ENCODE data around the gene PRM2.

DNA sequence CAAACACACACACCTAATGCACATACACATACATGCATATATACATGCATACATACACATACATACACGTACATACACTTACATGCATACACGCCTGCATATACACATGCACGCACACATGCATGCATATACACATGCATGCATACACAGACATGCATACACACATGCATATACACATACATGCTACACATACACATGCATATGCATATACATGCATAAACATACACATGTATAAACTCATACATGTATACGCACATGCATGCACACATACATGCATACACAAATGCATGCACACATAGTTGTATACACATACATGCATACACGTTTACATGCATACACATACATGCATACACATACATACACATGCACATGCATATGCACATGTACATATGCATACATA lies 45.4 kb upstream of the PRM2 start:
- TF ChIP-seq, protein P1, sequence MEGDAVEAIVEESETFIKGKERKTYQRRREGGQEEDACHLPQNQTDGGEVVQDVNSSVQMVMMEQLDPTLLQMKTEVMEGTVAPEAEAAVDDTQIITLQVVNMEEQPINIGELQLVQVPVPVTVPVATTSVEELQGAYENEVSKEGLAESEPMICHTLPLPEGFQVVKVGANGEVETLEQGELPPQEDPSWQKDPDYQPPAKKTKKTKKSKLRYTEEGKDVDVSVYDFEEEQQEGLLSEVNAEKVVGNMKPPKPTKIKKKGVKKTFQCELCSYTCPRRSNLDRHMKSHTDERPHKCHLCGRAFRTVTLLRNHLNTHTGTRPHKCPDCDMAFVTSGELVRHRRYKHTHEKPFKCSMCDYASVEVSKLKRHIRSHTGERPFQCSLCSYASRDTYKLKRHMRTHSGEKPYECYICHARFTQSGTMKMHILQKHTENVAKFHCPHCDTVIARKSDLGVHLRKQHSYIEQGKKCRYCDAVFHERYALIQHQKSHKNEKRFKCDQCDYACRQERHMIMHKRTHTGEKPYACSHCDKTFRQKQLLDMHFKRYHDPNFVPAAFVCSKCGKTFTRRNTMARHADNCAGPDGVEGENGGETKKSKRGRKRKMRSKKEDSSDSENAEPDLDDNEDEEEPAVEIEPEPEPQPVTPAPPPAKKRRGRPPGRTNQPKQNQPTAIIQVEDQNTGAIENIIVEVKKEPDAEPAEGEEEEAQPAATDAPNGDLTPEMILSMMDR (IDR thresholded peaks at IDR 0.05): no peak
- TF ChIP-seq POLR2A (IDR thresholded peaks at IDR 0.05): no peak

All from Peyer's patch (tissue), 4 donors.